Activated CD4-positive, alpha-beta T cell treated with anti-CD3 and anti-CD28 coated beads, Interleukin-2, amount 10 ng/mL, durations not matched to agents 24 days and 14 days (primary cell): ENCODE measurements around the gene APP. TPM values are rescaled to one million over a fixed set of nuclear protein-coding genes. Genes with fewer than 3 reads are reported as not detected.

ENCODE experiments used
- DNase-seq: peaks from one replicate; pipeline ENCODE4 v3.0.0; 2022
- H3K27ac Mint-ChIP-seq: one replicate; pipeline ENCODE4 v1.8.0; 2022; ENCODE audit warnings: mild to moderate bottlenecking, mixed read lengths
- H3K27me3 Mint-ChIP-seq: one replicate; pipeline ENCODE4 v1.8.0; 2022; ENCODE audit warnings: mixed read lengths
- H3K36me3 Mint-ChIP-seq: one replicate; pipeline ENCODE4 v1.8.0; 2022; ENCODE audit warnings: low read depth, mild to moderate bottlenecking, mixed read lengths
- H3K4me1 Mint-ChIP-seq: one replicate; pipeline ENCODE4 v1.8.0; 2021; ENCODE audit warnings: mixed read lengths
- H3K4me3 Mint-ChIP-seq: one replicate; pipeline ENCODE4 v1.8.0; 2022; ENCODE audit warnings: mild to moderate bottlenecking, moderate library complexity, mixed read lengths
- H3K9me3 Mint-ChIP-seq: one replicate; pipeline ENCODE4 v1.8.0; 2021; ENCODE audit warnings: mixed read lengths
- intact Hi-C: fragments of 100-400 bp; cut with micrococcal nuclease; formaldehyde crosslinking; loops from one replicate; pipeline ENCODE4 v1.15.1; 2023
- total RNA-seq: library from RNA; stranded (reverse); gene quantifications from 2 replicates; pipeline ENCODE4 v1.2.3, GENCODE V29; 2022

APP gene
- total RNA-seq, 1 donor from 2014 or later: 81.3 TPM

- DNase-seq: no peak
- H3K4me1 Mint-ChIP-seq: no peaks in the 10 kb centered on the region
- no peaks in the 10 kb centered on the region for H3K36me3 Mint-ChIP-seq
- no peaks in the 10 kb centered on the region for H3K9me3 Mint-ChIP-seq
- H3K4me3 Mint-ChIP-seq: no peak overlapping the region
- no peaks in the 10 kb centered on the region for H3K27me3 Mint-ChIP-seq
- intact Hi-C loops: no loop called here
- no peak overlapping the region for H3K27ac Mint-ChIP-seq
Observed at GRCh38 chr21:26116456-26117011, 54.0 kb downstream of the APP start.

GRCh38 chr21:26115899-26116298, 54.7 kb downstream of the APP start:
- DNase-seq: no peak
- no peaks in the 10 kb centered on the region for H3K9me3 Mint-ChIP-seq
- H3K36me3 Mint-ChIP-seq: peaks cover 3% of the 10 kb centered on the region
- H3K4me1 Mint-ChIP-seq: no peaks in the 10 kb centered on the region
- no peaks in the 10 kb centered on the region for H3K27me3 Mint-ChIP-seq
- intact Hi-C loops: no loop called here
- no peak overlapping the region for H3K27ac Mint-ChIP-seq
- no peak overlapping the region for H3K4me3 Mint-ChIP-seq

DNA sequence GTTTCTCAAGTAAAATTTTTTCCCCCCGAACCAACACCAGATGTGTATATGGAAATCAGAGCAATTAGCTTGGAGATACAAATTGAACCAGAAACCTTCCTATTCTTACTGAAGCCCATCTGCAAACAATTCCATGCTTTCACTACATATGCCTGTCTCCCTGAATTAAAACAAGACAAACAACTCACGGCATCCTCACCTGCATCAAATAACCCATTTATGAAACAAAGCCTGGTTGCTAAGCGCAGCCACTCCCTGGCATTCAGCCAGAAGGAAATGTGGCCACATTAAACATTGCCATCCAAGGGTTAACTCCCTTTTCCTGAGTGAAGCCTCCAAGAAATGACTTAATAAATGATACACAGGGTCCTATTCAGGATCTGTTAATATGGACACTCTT, 55.3 kb downstream of the APP start:
- no peaks in the 10 kb centered on the region for H3K27me3 Mint-ChIP-seq
- intact Hi-C loops: no loop called here
- H3K36me3 Mint-ChIP-seq: peaks cover 5% of the 10 kb centered on the region
- no peaks in the 10 kb centered on the region for H3K4me1 Mint-ChIP-seq
- no peak for DNase-seq
- H3K9me3 Mint-ChIP-seq: no peaks in the 10 kb centered on the region
- no peak overlapping the region for H3K4me3 Mint-ChIP-seq
- H3K27ac Mint-ChIP-seq: no peak overlapping the region

DNA sequence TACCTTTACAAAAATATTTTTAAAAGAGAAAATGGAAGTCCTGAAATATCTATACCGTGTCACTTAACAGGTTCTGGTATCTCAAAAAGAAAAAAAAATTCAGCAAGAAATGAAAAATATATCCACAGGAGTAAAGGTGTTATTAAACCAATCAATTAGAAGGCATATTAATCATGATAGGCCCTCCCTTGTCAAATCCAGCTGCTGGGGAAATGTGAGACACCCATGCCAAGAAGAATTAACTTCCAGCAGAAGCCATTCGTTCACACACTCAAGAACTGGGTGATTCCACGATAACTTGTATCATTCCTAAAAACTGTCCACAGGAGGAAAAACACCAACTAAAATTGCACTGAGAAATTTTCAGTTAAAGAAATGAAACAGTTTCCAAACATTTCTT, 57.6 kb downstream of the APP start:
- intact Hi-C loops: no loop called here
- Mint-ChIP-seq H3K36me3 (peaks cover 10% of the 10 kb centered on the region), H3K27ac (no peak overlapping the region), H3K27me3 (no peaks in the 10 kb centered on the region), H3K9me3 (no peaks in the 10 kb centered on the region), H3K4me1 (no peaks in the 10 kb centered on the region), H3K4me3 (no peak overlapping the region)
- DNase-seq: no peak

DNA sequence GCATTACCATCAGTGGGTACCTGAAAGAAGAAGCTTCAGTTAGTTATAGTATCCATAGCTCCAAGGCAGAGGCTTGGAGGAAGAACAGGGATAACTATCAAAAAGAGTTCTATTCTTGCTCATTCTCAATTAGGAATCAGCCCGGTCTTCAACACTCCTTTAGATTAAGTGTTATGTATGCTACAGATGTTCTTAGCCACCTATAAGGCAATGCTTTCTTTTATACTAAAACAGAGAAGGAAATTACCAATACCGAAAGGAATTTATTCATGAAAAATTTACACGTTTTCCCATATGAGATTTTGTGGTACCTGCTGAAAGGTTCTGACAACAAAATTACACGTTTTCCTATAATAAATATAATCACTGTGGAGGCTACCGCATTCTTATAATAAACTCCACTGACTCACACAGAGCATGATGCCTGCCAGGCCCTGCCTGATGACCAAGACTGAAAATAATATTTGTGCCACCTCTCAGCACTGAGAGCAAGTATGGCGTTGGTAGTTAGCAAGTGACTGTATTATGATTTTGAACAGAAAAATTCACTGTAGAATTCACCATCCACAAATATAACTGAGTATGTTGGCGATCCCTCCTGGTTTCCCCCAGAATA, 58.3 kb downstream of the APP start:
- DNase-seq: no peak
- no peaks in the 10 kb centered on the region for H3K27me3 Mint-ChIP-seq
- no peaks in the 10 kb centered on the region for H3K4me1 Mint-ChIP-seq
- H3K36me3 Mint-ChIP-seq: peaks cover 10% of the 10 kb centered on the region
- intact Hi-C loops: no loop called here
- no peak overlapping the region for H3K27ac Mint-ChIP-seq
- no peaks in the 10 kb centered on the region for H3K9me3 Mint-ChIP-seq
- H3K4me3 Mint-ChIP-seq: no peak overlapping the region

DNA sequence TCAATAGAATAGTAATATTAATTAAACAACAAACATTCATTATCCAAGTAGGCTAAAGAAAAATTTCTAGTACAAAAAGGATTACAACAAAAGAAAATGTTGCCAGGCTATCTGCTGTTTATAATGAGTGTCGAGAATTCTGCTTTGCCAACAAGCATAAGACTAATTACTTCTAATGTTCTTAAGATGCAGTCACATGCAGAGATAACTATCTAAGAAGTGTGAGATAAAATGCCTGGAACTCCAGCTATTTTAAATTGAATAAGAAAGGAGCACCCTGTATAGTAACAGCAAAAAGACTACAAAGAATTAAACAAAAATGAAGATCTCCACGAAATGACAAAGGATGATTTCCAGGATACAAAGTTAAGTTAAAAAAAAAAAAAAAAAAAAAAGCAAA, 59.9 kb downstream of the APP start:
- Mint-ChIP-seq H3K4me3 (no peak overlapping the region), H3K36me3 (peaks cover 10% of the 10 kb centered on the region), H3K27ac (no peak overlapping the region), H3K9me3 (no peaks in the 10 kb centered on the region), H3K4me1 (no peaks in the 10 kb centered on the region), H3K27me3 (no peaks in the 10 kb centered on the region)
- intact Hi-C loops: no loop called here
- no peak for DNase-seq

GRCh38 chr21:26107429-26107828, 63.1 kb downstream of the APP start:
- Mint-ChIP-seq H3K9me3 (no peaks in the 10 kb centered on the region), H3K36me3 (peaks cover 10% of the 10 kb centered on the region), H3K27me3 (no peaks in the 10 kb centered on the region), H3K4me3 (no peak overlapping the region), H3K27ac (no peak overlapping the region), H3K4me1 (no peaks in the 10 kb centered on the region)
- intact Hi-C loops: no loop called here
- no peak for DNase-seq

DNA sequence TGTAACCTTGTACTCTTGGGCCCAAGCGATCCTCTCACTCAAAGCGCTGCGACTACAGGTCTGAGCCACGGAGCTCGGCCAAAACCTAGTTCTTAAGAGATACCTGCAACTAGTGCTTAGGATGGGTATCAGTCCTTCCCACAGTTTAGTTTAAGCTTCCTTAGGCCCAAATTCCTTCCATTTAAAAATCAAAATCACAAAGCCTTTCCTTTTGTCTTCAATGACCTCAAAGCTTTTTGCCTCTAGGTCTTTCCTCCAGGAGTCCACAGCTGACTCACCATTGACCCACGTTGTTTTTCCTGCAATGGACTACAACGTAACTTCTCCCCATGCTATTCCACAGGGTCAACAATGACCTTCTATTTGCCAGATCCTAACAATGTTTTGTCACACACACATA, 64.0 kb downstream of the APP start:
- intact Hi-C loops: no loop called here
- no peak for DNase-seq
- H3K27ac Mint-ChIP-seq: no peak overlapping the region
- no peaks in the 10 kb centered on the region for H3K9me3 Mint-ChIP-seq
- no peaks in the 10 kb centered on the region for H3K4me1 Mint-ChIP-seq
- H3K36me3 Mint-ChIP-seq: peaks cover 10% of the 10 kb centered on the region
- no peaks in the 10 kb centered on the region for H3K27me3 Mint-ChIP-seq
- no peak overlapping the region for H3K4me3 Mint-ChIP-seq

DNA sequence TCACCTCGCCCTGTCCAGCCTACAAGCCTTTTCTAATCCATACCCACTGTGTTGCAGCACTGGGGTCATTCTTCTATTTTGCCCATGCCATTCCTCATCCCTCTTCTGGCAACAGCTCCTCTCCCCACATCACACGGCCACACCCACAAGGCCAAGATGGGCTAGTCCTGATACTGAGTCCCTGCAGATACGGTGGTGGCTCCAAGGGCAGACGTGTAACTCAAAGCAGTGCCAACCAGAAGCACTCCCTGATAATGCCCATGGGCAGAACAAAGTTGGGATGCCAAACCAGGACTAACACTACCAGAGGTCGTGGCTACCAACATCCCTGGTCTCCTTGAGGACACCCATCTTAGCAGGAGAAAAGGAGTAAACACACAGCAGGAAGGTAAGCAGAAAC, 64.8 kb downstream of the APP start:
- Mint-ChIP-seq H3K27me3 (no peaks in the 10 kb centered on the region), H3K36me3 (peaks cover 6% of the 10 kb centered on the region), H3K4me3 (no peak overlapping the region), H3K27ac (no peak overlapping the region), H3K9me3 (no peaks in the 10 kb centered on the region), H3K4me1 (no peaks in the 10 kb centered on the region)
- intact Hi-C loops: no loop called here
- no peak for DNase-seq

GRCh38 chr21:26100573-26100972, 70.0 kb downstream of the APP start:
- H3K27me3 Mint-ChIP-seq: no peaks in the 10 kb centered on the region
- DNase-seq: no peak
- H3K36me3 Mint-ChIP-seq: no peaks in the 10 kb centered on the region
- H3K4me3 Mint-ChIP-seq: no peak overlapping the region
- no peaks in the 10 kb centered on the region for H3K9me3 Mint-ChIP-seq
- H3K4me1 Mint-ChIP-seq: no peaks in the 10 kb centered on the region
- H3K27ac Mint-ChIP-seq: no peak overlapping the region
- intact Hi-C loops: no loop called here

DNA sequence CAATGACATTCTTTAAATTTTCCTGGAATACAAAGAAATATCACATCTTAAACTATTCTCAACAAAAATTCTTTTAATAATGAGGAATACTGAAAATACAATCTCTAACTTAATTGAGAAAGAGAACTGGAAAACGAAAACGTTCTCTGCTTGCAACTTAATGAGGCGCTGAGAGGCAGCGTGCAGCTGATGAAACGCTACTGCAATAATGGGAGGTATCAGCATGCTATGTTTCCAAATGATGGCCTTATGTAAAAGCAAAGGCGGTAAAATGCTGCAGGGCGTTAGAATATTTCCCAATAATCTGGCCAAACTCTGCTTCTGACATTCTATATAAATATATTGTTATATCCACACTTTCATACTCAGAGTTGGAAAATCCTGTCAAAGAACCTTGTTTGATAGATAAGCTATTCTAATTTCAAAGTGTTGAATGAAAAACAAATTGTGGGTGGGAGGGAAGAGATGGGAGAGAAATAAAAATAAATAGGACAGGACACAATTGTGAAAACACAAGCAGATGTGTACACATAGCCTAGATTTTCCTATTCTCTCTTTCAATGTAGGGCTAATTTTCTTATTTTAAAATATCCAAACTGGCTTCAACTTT, 70.9 kb downstream of the APP start:
- H3K27ac Mint-ChIP-seq: no peak overlapping the region
- no peak overlapping the region for H3K4me3 Mint-ChIP-seq
- H3K9me3 Mint-ChIP-seq: no peaks in the 10 kb centered on the region
- no peaks in the 10 kb centered on the region for H3K36me3 Mint-ChIP-seq
- no peak for DNase-seq
- intact Hi-C loops: no loop called here
- H3K4me1 Mint-ChIP-seq: no peaks in the 10 kb centered on the region
- H3K27me3 Mint-ChIP-seq: no peaks in the 10 kb centered on the region

DNA sequence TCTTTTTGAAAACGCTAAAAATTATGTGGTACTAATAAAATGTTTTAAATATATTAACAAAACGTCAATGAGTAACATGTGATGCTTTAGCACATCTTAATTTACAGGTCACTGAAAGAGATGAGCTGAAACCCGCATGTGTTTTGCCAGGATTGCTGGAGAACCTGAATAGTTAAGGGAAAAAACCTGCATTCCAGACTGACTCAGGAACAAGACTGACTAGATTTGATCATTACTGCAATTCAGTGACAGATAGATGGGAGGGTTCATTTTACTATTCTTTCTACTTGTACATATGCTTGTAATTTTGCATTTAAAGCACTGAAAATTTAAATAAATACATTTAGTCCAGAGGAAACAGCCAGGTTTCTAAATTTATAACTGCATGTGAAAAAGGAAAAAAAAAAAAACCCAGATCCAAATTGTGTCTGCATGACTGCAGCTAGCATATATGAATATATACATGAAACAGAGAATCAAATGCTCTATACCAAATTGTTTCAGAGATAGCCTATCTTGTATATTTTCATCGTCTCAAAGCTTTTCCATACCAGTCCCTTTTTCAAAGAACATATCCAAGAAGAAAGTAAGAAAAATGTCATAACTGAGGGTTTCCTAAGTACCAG, 71.7 kb downstream of the APP start:
- Mint-ChIP-seq H3K9me3 (no peaks in the 10 kb centered on the region), H3K27me3 (no peaks in the 10 kb centered on the region), H3K4me3 (no peak overlapping the region), H3K4me1 (no peaks in the 10 kb centered on the region), H3K27ac (no peak overlapping the region), H3K36me3 (no peaks in the 10 kb centered on the region)
- intact Hi-C loops: no loop called here
- no peak for DNase-seq

DNA sequence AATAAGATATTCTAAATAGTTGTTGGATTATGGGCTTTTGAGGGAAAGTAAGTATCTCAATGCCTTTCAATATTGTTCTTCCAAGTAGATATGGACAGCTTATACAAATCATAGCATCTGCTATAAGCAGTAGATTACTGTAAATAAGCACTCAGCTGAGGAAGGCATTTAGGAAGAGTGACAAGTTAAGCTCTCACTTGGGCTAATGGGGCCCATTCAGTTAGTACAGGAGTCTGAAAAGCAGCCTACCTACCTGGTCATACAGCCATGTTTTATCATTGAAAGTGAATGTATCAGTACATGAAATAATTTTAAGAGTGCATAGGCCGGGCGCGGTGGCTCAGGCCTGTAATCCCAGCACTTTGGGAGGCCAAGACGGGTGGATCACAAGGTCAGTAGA, 73.1 kb downstream of the APP start:
- Mint-ChIP-seq H3K27ac (no peak overlapping the region), H3K27me3 (no peaks in the 10 kb centered on the region), H3K4me1 (no peaks in the 10 kb centered on the region), H3K4me3 (no peak overlapping the region), H3K36me3 (no peaks in the 10 kb centered on the region), H3K9me3 (no peaks in the 10 kb centered on the region)
- intact Hi-C loops: no loop called here
- DNase-seq: no peak

- Mint-ChIP-seq H3K36me3 (no peaks in the 10 kb centered on the region), H3K27me3 (no peaks in the 10 kb centered on the region)
- DNase-seq: no peak
Observed at GRCh38 chr21:26096494-26097371, 73.8 kb downstream of the APP start.

More at GRCh38 chr21:26096494-26097371, 73.8 kb downstream of the APP start:
- Mint-ChIP-seq H3K9me3 (no peaks in the 10 kb centered on the region), H3K27ac (no peak overlapping the region), H3K4me1 (no peaks in the 10 kb centered on the region), H3K4me3 (no peak overlapping the region)
- intact Hi-C loops: no loop called here
